Raji (cell line): Measurements from ENCODE around the gene PODXL.

Source experiments
- POLR2A ChIP-seq: IDR thresholded peaks from 2 replicates; pipeline ENCODE4 v1.6.1; 2011; ENCODE audit warnings: low read depth, low read length, control low read depth; ENCODE audit not compliant: insufficient read depth

Gene PODXL

DNA sequence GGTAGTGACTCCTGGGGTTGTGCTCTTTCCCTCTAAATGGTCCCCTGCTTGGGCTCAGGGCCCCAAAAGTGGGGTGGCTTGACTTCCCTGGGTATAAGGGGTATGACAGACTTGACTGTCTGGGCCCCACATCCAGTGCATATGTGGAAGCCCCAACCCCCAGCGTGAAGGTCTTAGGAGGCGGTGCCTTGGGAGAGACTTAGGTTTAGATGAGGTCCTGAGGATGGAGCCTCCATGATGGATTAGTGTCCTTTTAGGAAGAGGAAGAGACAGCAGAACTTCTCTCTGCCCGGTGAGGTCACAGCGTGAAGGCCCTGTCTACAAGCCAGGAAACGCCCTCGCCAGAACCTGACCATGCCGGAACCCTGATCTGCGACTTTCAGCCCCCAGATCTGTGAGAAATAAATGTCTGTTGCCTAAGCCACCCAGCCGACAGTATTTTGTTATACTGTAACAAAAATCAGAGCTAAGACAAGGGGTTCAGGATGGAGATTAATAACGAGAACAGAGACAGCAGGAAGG lies 23.8 kb downstream of the PODXL start:
- no peak for TF ChIP-seq POLR2A

DNA sequence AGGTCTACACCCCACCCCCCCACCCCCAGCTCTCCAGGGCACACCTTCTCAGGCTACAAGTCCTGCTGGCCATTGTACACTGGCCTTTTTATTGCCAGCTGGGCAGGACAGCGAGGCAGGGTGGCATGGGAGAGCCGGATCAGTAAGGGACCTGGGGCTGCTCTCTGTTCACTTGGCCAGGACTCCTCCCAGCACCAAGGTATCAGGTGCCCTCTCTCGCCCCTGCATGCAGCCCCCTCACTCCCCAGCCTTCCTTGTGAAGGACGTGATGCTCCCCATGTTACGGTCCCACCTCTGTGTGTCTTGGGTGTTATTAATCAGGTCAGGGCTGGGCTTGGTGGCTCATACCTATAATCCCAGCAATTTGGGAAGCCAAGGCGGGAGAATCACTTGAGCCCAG lies 26.3 kb downstream of the PODXL start:
- TF ChIP-seq POLR2A: no peak

DNA sequence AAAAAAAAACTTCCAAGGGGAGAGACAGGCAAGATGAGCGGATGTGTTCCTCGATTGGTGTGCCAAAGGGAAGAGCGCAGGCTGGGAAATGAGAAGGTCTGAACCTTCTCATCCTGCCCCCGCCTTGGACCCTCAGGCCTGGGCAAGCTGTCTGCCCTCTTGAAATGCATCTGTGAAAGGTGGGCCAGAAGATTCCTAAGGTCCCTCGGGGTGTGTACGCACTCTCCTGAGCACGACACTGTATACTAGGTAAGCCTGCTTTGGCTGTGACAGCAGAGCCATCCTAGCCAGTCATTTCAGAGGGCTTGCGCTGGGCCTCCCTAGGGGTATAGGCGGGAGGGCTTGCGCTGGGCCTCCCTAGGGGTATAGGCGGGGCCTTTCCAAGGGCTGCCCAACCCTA lies 26.8 kb downstream of the PODXL start:
- no peak for TF ChIP-seq POLR2A

DNA sequence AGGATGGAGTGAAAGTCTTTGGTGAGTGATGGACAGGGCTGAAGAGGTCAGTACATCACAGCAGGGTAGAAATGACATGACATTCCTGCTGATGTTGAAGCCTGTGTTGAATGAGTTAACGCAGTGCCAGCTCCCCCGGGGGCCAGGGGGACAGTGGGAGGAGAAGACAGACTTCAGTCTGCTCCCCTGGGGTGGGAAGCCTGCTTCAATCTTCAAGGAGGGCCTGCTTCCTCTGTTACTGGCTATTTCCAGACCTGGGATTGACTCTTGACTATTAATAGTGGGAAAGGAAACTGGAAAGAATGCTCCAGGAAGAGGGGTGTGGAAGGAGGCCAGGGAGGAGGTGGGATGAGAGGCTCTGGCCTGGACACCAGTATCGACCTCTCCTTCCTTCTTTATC lies 27.2 kb downstream of the PODXL start:
- TF ChIP-seq POLR2A: no peak

DNA sequence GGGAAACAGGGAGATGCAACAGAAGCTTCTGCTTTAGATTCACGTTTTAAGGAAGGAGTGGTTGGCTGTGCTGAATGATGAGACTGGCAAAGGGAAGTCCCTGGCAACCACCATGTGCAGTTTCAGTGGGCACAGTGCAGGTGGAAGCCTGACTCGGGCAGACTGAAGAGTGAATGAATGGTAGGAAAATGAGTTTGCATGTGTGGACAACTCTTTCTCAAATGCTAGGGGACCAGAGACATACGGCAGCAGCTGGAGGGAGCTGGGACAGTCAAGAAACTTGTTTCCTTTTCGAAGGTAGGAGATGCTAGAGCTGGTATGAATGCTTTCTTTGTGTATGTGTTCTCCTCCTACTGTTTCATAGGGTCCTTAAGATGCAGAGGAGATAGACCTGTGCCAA lies 29.0 kb downstream of the PODXL start:
- no peak for TF ChIP-seq POLR2A

DNA sequence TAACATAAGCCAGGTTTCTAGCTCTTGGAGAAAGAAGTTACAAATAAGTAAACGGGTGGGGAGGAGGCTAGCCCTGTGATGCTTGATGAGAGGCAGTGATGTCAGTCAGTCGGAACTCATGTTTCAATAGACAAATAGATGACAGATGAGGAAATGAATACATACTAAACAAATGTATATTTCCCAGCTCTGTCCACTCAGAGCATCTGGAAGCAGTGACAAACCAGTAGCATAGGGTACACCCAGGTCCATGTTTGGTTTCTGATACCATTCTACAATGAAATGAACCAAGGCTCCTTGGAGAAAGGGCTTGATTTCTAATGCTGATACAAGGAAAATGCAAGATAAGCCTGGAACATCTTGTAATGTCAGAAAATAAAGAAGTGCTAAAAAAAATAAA lies 30.6 kb downstream of the PODXL start:
- no peak for TF ChIP-seq POLR2A

DNA sequence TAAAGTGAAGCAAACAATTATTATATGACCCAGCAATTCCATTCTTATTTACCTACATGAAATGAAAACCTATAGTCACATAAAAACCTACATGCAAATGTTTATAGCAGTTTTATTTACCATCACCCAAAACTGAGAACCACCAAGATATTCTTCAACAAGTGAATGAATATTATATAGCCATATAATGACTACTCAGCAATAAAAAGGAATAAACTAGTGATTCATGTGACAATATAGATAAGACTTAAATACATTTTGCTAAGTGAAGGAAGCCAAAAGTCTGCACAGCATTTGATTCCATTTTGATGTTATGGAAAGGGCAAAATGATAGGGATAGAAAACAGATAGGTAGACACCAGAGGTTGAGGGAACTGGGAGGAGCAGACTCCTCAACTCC lies 31.7 kb downstream of the PODXL start:
- TF ChIP-seq POLR2A: no peak

DNA sequence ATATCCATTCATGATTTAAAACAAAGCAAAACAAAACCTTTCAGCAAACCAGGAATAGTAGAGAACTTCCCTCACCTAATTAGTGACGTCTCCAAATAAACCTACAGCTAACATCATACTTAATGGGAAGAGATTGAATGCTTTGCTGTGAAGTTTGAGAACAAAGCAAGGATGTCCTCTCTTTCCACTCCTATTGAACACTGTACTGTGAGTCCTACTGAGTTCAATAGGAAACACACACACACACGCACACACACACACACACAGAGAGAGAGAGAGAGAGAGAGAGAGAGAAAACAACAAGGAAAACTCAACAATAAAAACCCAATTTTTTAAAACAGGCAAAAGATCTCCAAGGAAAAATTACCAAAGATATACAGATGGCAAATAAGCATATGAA lies 32.3 kb downstream of the PODXL start:
- TF ChIP-seq POLR2A: no peak

DNA sequence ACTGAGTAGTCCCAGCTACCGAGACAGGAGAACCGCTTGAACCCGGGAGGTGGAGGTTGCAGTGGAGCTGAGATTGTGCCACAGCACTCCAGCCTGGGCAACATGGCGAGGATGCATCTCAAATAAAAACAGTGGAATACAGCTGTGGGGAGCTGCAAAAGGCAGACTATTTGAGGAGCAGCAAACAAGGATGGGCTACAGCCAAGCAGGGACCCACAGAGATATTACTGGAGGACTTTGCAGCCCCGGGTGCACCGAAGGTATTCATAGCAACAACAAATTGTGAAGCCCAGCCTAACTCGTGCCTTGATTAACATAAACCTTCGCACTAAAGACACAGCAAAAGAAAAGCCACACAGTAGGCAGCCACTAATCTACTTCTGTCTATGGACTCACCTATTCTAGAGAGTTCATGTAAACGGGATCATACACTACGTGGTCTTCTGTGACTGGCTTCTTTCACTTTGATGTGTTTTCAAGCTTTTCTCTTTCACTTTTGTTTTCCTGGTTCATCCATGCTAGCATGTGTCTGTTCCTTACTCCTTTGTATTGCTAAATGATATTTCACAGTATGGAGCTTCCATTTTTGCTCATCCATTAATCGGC lies 34.0 kb downstream of the PODXL start:
- no peak for TF ChIP-seq POLR2A

DNA sequence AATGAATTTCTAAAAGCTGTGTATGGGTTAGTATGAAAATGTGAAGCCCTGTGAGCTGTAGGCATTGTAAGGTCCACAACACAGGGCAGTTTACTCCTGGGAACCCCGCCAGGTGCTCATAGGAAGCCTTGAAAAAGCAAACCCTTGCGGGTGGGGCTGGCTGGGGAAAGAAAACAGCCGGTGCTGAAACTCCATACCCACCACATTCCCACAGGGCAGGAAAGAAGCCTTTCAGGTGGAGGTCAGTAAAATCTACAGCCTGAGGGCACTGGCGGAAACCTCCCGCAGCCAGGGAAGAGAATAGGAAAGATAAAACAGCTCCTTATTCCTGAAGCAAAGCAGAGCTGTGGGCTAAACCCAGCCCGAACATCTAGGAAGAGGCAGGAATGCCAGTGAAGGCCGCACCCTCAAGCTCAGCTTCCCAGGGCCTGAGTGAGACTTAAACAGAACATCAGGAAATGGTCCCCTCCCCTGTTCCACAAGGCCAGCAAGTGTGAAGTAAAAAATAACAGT lies 34.7 kb downstream of the PODXL start:
- no peak for TF ChIP-seq POLR2A

DNA sequence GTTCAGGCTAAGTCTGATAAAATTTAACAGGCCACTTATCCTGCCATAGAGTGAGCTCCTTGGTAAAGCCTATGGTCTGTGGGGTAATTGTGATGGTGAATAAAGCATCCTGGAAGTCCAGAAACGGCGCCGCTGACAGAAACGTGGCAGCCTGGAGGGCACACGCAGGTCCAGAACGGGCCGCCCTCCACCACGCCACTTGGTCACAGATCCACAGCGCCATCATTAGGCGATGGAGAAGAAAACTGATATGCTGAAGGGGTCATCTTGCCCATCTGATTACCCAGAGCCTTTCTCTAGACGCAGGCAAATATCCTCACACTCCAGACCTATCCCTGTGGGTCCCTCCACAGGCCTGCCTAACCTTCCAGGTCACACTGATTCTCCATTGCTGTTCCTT lies 37.8 kb downstream of the PODXL start:
- TF ChIP-seq POLR2A: no peak

DNA sequence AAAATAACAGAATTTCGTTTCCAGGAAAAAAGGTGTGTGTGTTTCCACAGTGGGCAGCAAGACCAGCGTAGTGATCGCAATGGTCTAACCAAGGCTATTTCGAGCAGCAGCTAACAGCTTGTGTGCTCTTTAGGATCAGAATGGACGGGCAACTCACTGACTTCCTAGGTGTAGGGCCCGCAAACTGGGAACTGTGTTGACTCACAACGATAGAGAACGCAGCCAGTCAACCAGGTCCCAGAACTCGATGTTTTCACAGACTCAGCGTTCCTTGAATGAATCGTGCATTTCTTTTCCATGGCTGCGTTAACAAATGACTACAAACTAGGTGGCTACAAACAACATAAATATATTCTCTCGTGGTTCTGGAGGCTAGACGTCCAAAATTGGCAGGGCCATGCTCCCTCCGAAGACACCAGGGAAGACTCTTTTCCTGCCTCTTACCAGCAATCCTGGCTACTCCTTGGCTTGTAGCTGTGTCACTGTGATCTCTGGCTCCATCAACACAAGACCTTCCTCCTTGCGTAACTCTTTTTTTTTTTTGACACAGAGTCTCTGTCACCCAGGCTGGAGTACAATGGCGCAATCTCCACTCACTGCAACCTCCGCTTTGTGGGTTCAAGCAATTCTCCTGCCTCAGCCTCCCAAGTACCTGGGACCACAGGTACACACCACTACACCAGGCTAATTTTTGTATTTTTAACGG lies 39.1 kb downstream of the PODXL start:
- TF ChIP-seq POLR2A: no peak

DNA sequence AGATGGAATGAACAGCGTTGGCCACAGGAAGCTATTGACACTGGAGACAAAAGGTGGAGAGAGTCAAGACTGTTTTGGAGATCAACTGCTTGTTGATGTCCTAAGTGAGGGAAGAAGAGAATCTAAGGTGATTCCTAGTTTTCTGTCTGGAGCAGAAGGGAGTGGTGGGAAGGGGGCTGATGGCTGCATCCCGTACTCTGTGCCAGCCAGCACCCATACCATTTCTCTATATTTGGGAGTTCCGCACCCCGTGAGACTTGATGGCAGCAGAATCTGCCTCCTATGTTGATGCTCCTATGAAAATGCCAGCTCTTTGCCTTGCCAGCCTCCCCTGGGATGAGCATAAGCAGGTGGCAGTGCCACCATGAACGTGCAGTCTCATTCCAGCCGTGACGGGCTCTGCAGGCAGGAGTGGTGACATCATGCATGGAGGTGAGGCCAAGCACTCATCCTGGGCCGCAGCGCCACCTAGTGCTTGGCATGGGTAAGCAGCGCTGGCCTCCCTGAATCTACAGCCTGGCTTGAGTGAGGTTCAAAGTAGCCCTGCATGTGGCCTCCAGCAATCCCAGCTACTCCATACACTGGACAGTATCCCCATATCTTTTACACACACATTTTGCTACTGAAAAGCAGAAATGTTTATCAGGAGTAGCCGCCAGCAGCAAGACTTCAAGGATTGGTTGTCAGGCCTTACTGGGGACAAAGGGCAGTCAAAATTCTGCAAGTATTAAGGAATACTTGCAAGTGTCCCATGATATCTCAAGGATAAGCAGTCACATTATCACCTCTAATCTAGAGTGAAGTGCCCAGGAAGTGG lies 43.0 kb downstream of the PODXL start:
- TF ChIP-seq POLR2A: no peak

DNA sequence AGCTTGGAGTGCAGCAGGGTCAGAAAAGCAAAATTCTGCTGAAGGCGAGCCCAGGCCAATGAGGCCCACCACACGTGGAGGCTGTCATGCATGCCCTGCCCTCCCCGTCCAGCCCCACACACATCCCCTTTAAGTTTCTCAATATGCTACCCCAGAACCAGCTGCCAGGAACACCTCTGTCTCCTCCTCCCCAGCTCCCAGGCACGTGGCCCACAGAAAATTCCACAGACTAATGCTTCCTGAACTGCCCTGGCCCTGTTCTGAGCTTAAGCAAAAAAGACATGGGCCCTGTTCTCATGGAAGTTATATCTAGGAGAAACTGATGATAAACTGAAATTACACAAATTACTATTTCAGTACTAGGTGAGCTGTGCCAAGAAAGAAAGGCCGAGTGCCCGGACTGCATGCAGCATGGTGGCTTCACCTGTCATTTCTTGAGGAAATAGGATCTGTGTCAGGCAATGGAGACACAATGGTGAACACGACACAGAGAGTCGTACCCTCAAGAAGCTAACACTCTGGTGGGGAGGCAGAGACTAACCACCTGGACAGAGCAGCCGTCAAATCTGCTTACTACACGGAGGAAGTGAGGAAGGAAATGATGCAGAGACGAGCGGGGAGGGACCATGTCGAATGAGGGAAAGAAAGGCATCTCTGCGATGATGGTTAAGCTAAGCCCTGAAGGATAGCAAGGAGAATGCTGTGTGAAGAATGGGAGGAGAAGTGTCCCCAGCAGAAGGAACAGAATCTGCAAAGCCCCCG lies 44.5 kb downstream of the PODXL start:
- no peak for TF ChIP-seq POLR2A

DNA sequence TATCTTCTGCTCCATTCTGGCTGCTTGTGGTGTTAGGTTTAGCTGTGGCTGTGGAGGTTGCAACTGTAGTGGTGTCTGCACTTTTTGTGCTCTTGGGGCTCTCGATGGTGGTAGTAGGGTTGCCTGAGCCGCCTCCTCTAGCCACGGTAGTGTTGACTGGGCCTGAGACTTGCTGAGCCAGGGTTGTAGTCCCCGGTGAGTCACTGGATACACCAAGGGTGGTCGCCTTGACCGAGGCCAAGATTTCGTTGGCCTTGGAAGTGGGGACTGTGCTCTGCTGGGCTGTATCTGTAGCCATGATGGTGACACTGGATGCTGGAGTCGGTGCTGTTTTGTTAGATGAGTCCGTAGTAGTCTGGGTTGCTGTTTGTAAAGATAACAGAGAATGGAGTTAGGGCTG lies 45.4 kb downstream of the PODXL start:
- no peak for TF ChIP-seq POLR2A

DNA sequence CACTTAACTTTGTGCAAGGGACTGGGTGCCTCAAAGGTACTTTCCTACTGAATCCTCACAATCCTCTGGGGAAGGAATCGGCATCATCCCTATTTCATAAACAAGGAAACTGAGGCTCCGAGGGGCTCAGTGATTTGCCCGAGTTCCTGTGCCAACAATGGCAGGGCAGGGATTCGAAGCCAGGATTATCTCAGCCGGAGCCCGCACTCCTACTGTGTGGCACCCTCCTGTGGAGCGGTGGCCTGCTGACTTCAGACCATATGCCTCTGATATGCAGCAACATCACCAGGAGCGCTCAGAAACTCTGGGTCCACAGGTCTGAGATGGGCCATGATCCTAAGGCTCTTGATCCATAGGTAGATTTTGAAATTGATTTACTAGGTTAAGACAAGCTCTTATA lies 46.6 kb downstream of the PODXL start:
- no peak for TF ChIP-seq POLR2A
